Calu3 (cell line): Measurements from ENCODE around the gene RGL2. TPM values are rescaled to one million over a fixed set of nuclear protein-coding genes. Genes with fewer than 3 reads are reported as not detected.

Experiments used
- BruUV-seq: library from RNA; stranded (reverse); fragments of 400-500 nt; replicated peaks from 2 replicates; lab custom pipeline; 2021; lab: Mats Ljungman, UMichigan
- CTCF ChIA-PET: fragments of 300-600 bp; sonication (Branson Sonifier 250); formaldehyde crosslinking; loops from one replicate; lab custom pipeline; 2022; ENCODE audit warnings: antibody characterized with exemption; lab: Charles Lee
- DNase-seq: peaks from one replicate; pipeline ENCODE4 v3.0.0; 2022
- H3K27ac Mint-ChIP-seq: one replicate; pipeline ENCODE4 v1.8.0; 2022; ENCODE audit warnings: mixed read lengths; ENCODE audit not compliant: unreplicated experiment
- H3K27me3 Mint-ChIP-seq: one replicate; pipeline ENCODE4 v1.8.0; 2022; ENCODE audit warnings: mixed read lengths; ENCODE audit not compliant: unreplicated experiment
- H3K36me3 Mint-ChIP-seq: one replicate; pipeline ENCODE4 v1.8.0; 2022; ENCODE audit warnings: mild to moderate bottlenecking, moderate library complexity, mixed read lengths; ENCODE audit not compliant: insufficient read depth, unreplicated experiment
- H3K4me1 Mint-ChIP-seq: one replicate; pipeline ENCODE4 v1.8.0; 2022; ENCODE audit warnings: mild to moderate bottlenecking, low read depth, mixed read lengths; ENCODE audit not compliant: unreplicated experiment
- H3K4me3 Mint-ChIP-seq: one replicate; pipeline ENCODE4 v1.8.0; 2022; ENCODE audit warnings: mild to moderate bottlenecking, low read depth, moderate library complexity, mixed read lengths; ENCODE audit not compliant: unreplicated experiment
- H3K9me3 Mint-ChIP-seq: one replicate; pipeline ENCODE4 v1.8.0; 2022; ENCODE audit warnings: low read depth, mixed read lengths; ENCODE audit not compliant: unreplicated experiment
- CTCF ChIP-seq: fragments of 200-600 bp; IDR thresholded peaks from one replicate; pipeline ENCODE4 v1.8.0; 2022; ENCODE audit warnings: antibody characterized with exemption; ENCODE audit not compliant: unreplicated experiment
- intact Hi-C: fragments of 100-400 bp; cut with micrococcal nuclease; formaldehyde crosslinking; loops from one replicate; pipeline ENCODE4 v1.10.0; 2022; ENCODE audit not compliant: unreplicated experiment
- microRNA-seq: library from miRNA; unstranded; fragments of <30 nt; microRNA quantifications from one replicate; pipeline ENCODE4 v1.2.0, GENCODE V29; 2022
- total RNA-seq: library from RNA; stranded (reverse); gene quantifications from 2 replicates; pipeline ENCODE4 v1.2.3, GENCODE V29; 2022

RGL2 gene
- total RNA-seq, 1 experiment from 2014 or later: 138 TPM

- H3K27ac Mint-ChIP-seq: no peak overlapping the region
- CTCF ChIA-PET: interaction anchor here (0.6 kb wide), 1 partner anchor 67 kb away, joined by 13 read pairs; no protein-coding TSS in a partner anchor
Observed at GRCh38 chr6:33241968-33242367, 56.8 kb downstream of the RGL2 start.

More at GRCh38 chr6:33241968-33242367, 56.8 kb downstream of the RGL2 start:
- Mint-ChIP-seq H3K27me3 (peaks cover 73% of the 10 kb centered on the region), H3K4me1 (no peaks in the 10 kb centered on the region), H3K4me3 (no peak overlapping the region), H3K9me3 (no peaks in the 10 kb centered on the region), H3K36me3 (no peaks in the 10 kb centered on the region)
- no peak for TF ChIP-seq CTCF
- no TSS peak for BruUV-seq
- intact Hi-C loops: no loop called here
- DNase-seq: no peak

Small RNA genes lying within 50 kb of the gene (microRNA-seq; reads per million reads assigned to microRNA genes)
- gene MIR6834 (3.2 reads per million), gene MIR6873 (not detected)

Other genes starting within 250 kb of the RGL2 start
- gene HLA-DPA1, start 225.3 kb downstream of the RGL2 start, total RNA-seq: 29.2 and 46.4 TPM in 2 replicates
- gene HLA-DPB1, start 223.0 kb downstream of the RGL2 start, total RNA-seq: 12.0 and 18.3 TPM in 2 replicates
- gene COL11A2, start 106.5 kb downstream of the RGL2 start, total RNA-seq: 1.8 TPM in 2 replicates
- 78.2 and 78.3 TPM in 2 replicates for gene RXRB, start 98.3 kb downstream of the RGL2 start, total RNA-seq
- gene SLC39A7, start 98.1 kb downstream of the RGL2 start, total RNA-seq: 188 and 201 TPM in 2 replicates
- gene HSD17B8, start 94.3 kb downstream of the RGL2 start, total RNA-seq: 40.4 and 41.7 TPM in 2 replicates
- 53.9 and 58.9 TPM in 2 replicates for gene RING1, start 90.4 kb downstream of the RGL2 start, total RNA-seq
- 99.7 and 104 TPM in 2 replicates for gene VPS52, start 27.1 kb downstream of the RGL2 start, total RNA-seq
- 2,667 and 2,688 TPM in 2 replicates for gene RPS18, start 26.9 kb downstream of the RGL2 start, total RNA-seq
- gene B3GALT4, start 21.8 kb downstream of the RGL2 start, total RNA-seq: 18.2 and 21.6 TPM in 2 replicates
- gene WDR46, start 9.7 kb downstream of the RGL2 start, total RNA-seq: 124 and 125 TPM in 2 replicates
- 141 and 168 TPM in 2 replicates for gene PFDN6, start 9.3 kb downstream of the RGL2 start, total RNA-seq
- gene TAPBP, start 15.1 kb upstream of the RGL2 start, total RNA-seq: 443 and 488 TPM in 2 replicates
- 22.6 and 26.4 TPM in 2 replicates for gene ZBTB22, start 18.8 kb upstream of the RGL2 start, total RNA-seq
- gene DAXX, start 24.0 kb upstream of the RGL2 start, total RNA-seq: 86.3 and 86.6 TPM in 2 replicates
- 105 and 140 TPM in 2 replicates for gene KIFC1, start 92.9 kb upstream of the RGL2 start, total RNA-seq
- gene PHF1, start 112.1 kb upstream of the RGL2 start, total RNA-seq: 62.4 and 68.3 TPM in 2 replicates
- gene CUTA, start 119.2 kb upstream of the RGL2 start, total RNA-seq: 170 and 172 TPM in 2 replicates
- 18.8 and 24.9 TPM in 2 replicates for gene SYNGAP1, start 121.1 kb upstream of the RGL2 start, total RNA-seq
- gene ZBTB9, start 155.6 kb upstream of the RGL2 start, total RNA-seq: 18.1 and 20.0 TPM in 2 replicates